HepG2 (cell line): ENCODE measurements around the gene CIAPIN1. TPM values are rescaled to one million over a fixed set of nuclear protein-coding genes. Genes with fewer than 3 reads are reported as not detected.
A peak's percentile ranks its signal among the peaks of the same experiment; 100 is the strongest.

ENCODE experiments used
- ATAC-seq: fragments of 200-7000 bp; cut with Tn5 transposase; 3 replicates; pipeline ENCODE4 v1.9.1; 2020; ENCODE audit warnings: mild to moderate bottlenecking, moderate library complexity
- BruUV-seq: library from RNA; stranded (reverse); fragments of 400-500 nt; replicated peaks from 2 replicates; lab custom pipeline; 2021; lab: Mats Ljungman, UMichigan
- CTCF ChIA-PET: fragments of 300-600 bp; formaldehyde crosslinking; extraction: SDS; loops from one replicate; lab custom pipeline; 2021; ENCODE audit warnings: low total read pairs, inconsistent platforms, low intra/inter-chr PET ratio; lab: Yijun Ruan, JAX
- POLR2A ChIA-PET: fragments of 350-600 bp; sonication (Branson Sonifier 250); formaldehyde crosslinking; loops from one replicate; lab custom pipeline; 2020; ENCODE audit warnings: antibody characterized with exemption, inconsistent platforms; lab: Yijun Ruan, JAX
- DNase-seq: peaks from one replicate; pipeline ENCODE4 v3.0.0-alpha.2; 2015; ENCODE audit warnings: low spot score
- FAIRE-seq: peaks from 3 replicates; lab custom pipeline; 2011; peaks lifted over from hg19 to GRCh38; lab: Jason Lieb, UNC
- H2AFZ ChIP-seq: one replicate; pipeline ENCODE4 v1.6.1; 2011; ENCODE audit warnings: low read length, inconsistent platforms
- H3K27ac ChIP-seq: fragments of 300-600 bp; 3 replicates; pipeline ENCODE4 v1.8.0; 2011; ENCODE audit warnings: mixed run types, mild to moderate bottlenecking, mixed read lengths, low read length, inconsistent platforms; ENCODE audit not compliant: insufficient read depth; ENCODE audit errors: extremely low read length
- H3K27me3 ChIP-seq, 2 experiments: fragments of 200-600 bp in 1 of 2; 2 replicates in 1 of 2; 3 replicates in 1 of 2; pipeline versions ENCODE4 v1.6.0 to v1.8.0; 2011; ENCODE audit warnings: low read length in 2 of 2, mild to moderate bottlenecking in 2 of 2, moderate library complexity in 2 of 2, inconsistent platforms in 1 of 2; ENCODE audit not compliant: insufficient read depth in 2 of 2, control insufficient read depth in 1 of 2
- H3K36me3 ChIP-seq, 2 experiments: fragments of 200-600 bp in 1 of 2; replicated peaks in 1 of 2; 2 replicates in 1 of 2; 3 replicates in 1 of 2; pipeline versions ENCODE4 v1.5.1 to v1.8.0; 2011; ENCODE audit warnings: low read length in 2 of 2, inconsistent platforms in 1 of 2; ENCODE audit not compliant: insufficient read depth in 2 of 2, control insufficient read depth in 1 of 2
- H3K4me1 ChIP-seq: 2 replicates; pipeline ENCODE4 v1.5.1; 2012; ENCODE audit warnings: low read length, inconsistent platforms; ENCODE audit not compliant: insufficient read depth
- H3K4me2 ChIP-seq: 2 replicates; pipeline ENCODE4 v1.6.0; 2011; ENCODE audit warnings: low read depth, low read length, inconsistent platforms
- H3K4me3 ChIP-seq, 3 experiments: fragments of 200-600 bp in 1 of 3; sonication (generic), shearing (Covaris generic) in 1 of 3; replicated peaks in 1 of 3; 2 replicates each; pipeline ENCODE4 v1.5.1; 2011 to 2016; ENCODE audit warnings: low read length in 3 of 3, inconsistent platforms in 2 of 3, low read depth in 2 of 3, mild to moderate bottlenecking in 2 of 3, control low read depth in 1 of 3, mixed read lengths in 1 of 3; ENCODE audit not compliant: insufficient read depth in 1 of 3
- H3K79me2 ChIP-seq: one replicate; pipeline ENCODE4 v1.6.1; 2011; ENCODE audit warnings: low read length, inconsistent platforms; ENCODE audit not compliant: insufficient read depth
- H3K9ac ChIP-seq: 2 replicates; pipeline ENCODE4 v1.6.0; 2011; ENCODE audit warnings: mild to moderate bottlenecking, low read depth, low read length, inconsistent platforms; ENCODE audit not compliant: insufficient read depth
- H3K9me3 ChIP-seq: 2 replicates; pipeline ENCODE4 v1.5.1; 2012; ENCODE audit warnings: mild to moderate bottlenecking, low read length
- H4K20me1 ChIP-seq: 2 replicates; pipeline ENCODE4 v1.6.0; 2011; ENCODE audit warnings: inconsistent platforms, mild to moderate bottlenecking, low read length, moderate library complexity; ENCODE audit not compliant: insufficient read depth
- AGO2 ChIP-seq: fragments of 200-400 bp; formaldehyde crosslinking; optimal IDR thresholded peaks from 2 replicates; pipeline ENCODE3; 2017; ENCODE audit warnings: mild to moderate bottlenecking, low read depth, low read length, moderate library complexity
- ATF4 ChIP-seq, 2 experiments: fragments of 450-650 bp in 1 of 2; sonication (generic) in 1 of 2; formaldehyde crosslinking; IDR thresholded peaks; 2 replicates each; pipeline versions ENCODE4 v1.5.0 to v1.8.0; 2020 to 2022; ENCODE audit warnings: mild to moderate bottlenecking in 1 of 2, missing genetic modification reagents in 1 of 2
- HOXA5 ChIP-seq: sonication (generic); formaldehyde crosslinking; IDR thresholded peaks from 2 replicates; pipeline ENCODE4 v1.4.0; 2020; ENCODE audit warnings: missing genetic modification reagents
- KDM5B ChIP-seq: sonication (generic); formaldehyde crosslinking; IDR thresholded peaks from 2 replicates; pipeline ENCODE4 v1.4.0; 2020; ENCODE audit warnings: missing genetic modification reagents, mild to moderate bottlenecking, borderline replicate concordance
- MTF1 ChIP-seq: sonication (generic); formaldehyde crosslinking; IDR thresholded peaks from 2 replicates; pipeline ENCODE4 v1.5.0; 2020; ENCODE audit warnings: missing genetic modification reagents
- RBFOX2 ChIP-seq: fragments of 200-400 bp; formaldehyde crosslinking; IDR thresholded peaks from 2 replicates; pipeline ENCODE4 v1.6.1; 2017; ENCODE audit warnings: low read depth, mild to moderate bottlenecking, low read length
- REL ChIP-seq: sonication (generic); formaldehyde crosslinking; conservative IDR thresholded peaks from 2 replicates; pipeline ENCODE4 v1.8.0; 2022; ENCODE audit warnings: mild to moderate bottlenecking, missing genetic modification reagents, moderate library complexity
- YEATS2 ChIP-seq: sonication (generic); formaldehyde crosslinking; IDR thresholded peaks from 2 replicates; pipeline ENCODE4 v1.4.0; 2020; ENCODE audit warnings: missing genetic modification reagents, borderline replicate concordance
- ZBTB21 ChIP-seq: sonication (generic); formaldehyde crosslinking; IDR thresholded peaks from 2 replicates; pipeline ENCODE4 v1.4.0; 2020; ENCODE audit warnings: missing genetic modification reagents
- ZMYM3 ChIP-seq: sonication (generic); formaldehyde crosslinking; IDR thresholded peaks from 2 replicates; pipeline ENCODE4 v1.5.1; 2020; ENCODE audit warnings: mild to moderate bottlenecking, missing genetic modification reagents
- ZNF431 ChIP-seq: sonication (generic); formaldehyde crosslinking; IDR thresholded peaks from 2 replicates; pipeline ENCODE4 v1.9.0; 2022; ENCODE audit warnings: missing genetic modification reagents, low read depth, mild to moderate bottlenecking, borderline replicate concordance
- ZNF850 ChIP-seq: sonication (generic); formaldehyde crosslinking; conservative IDR thresholded peaks from 2 replicates; pipeline ENCODE4 v1.9.0; 2021; ENCODE audit warnings: mild to moderate bottlenecking, missing genetic modification reagents
- WGBS: methylation state at CpG from one replicate; pipeline ENCODE4 v1.1.6; 2017; ENCODE audit warnings: low lambda C conversion rate; 5-methylcytosine and 5-hydroxymethylcytosine counted together
- in situ Hi-C: cut with HindIII; loops from 2 replicates; pipeline ENCODE4 v1.10.0; 2017; ENCODE audit warnings: low pct_unique_long_range_greater_than_20kb; ENCODE audit not compliant: extremely low pct_ligation_motif_present
- intact Hi-C: fragments of 100-400 bp; cut with micrococcal nuclease; formaldehyde crosslinking; loops from one replicate; pipeline ENCODE4 v1.10.0; 2022; ENCODE audit not compliant: unreplicated experiment
- polyA plus RNA-seq, 8 experiments: library from polyadenylated mRNA; depleted of rRNA in 3 of 8; stranded (reverse) in 7 of 8; unstranded in 1 of 8; fragments of >200 nt; fragmentation: Illumina TruSeq in 4 of 8; extraction: Trizol in 4 of 8; gene quantifications; 2 replicates each; pipeline versions ENCODE4 v1.2.1 to v1.2.3, GENCODE V29; 2011 to 2016; ENCODE audit warnings: low read depth in 4 of 8, missing spikeins in 1 of 8, mixed read lengths in 1 of 8; ENCODE audit not compliant: insufficient read depth in 1 of 8
- total RNA-seq, 5 experiments: library from RNA; depleted of rRNA; stranded (reverse); fragments of >200 nt; fragmentation: Illumina TruSeq; extraction: Trizol; gene quantifications; 2 replicates each; pipeline ENCODE4 v1.2.3, GENCODE V29; 2016; ENCODE audit warnings: low read depth in 1 of 5
- TF ChIP-seq, protein P1 (sequence below): sonication (generic); formaldehyde crosslinking; IDR thresholded peaks from 2 replicates; pipeline ENCODE4 v1.9.0; 2021; ENCODE audit warnings: missing genetic modification reagents, mild to moderate bottlenecking, borderline replicate concordance
- TF ChIP-seq, protein P2 (sequence below), 2 experiments: sonication (generic) in 1 of 2; formaldehyde crosslinking in 1 of 2; IDR thresholded peaks; 2 replicates each; pipeline versions ENCODE4 v1.5.1 to v1.6.1; 2011 to 2020; ENCODE audit warnings: borderline replicate concordance in 1 of 2, low read depth in 1 of 2, low read length in 1 of 2, mild to moderate bottlenecking in 1 of 2, missing genetic modification reagents in 1 of 2, moderate library complexity in 1 of 2

Gene CIAPIN1
- total and polyA plus RNA-seq, 2 of the 13 experiments (the other 11 are each of a cell fraction or from before 2014, with no cell fraction given), result 69.3 to 89.7 TPM

- TF ChIP-seq, protein P1, sequence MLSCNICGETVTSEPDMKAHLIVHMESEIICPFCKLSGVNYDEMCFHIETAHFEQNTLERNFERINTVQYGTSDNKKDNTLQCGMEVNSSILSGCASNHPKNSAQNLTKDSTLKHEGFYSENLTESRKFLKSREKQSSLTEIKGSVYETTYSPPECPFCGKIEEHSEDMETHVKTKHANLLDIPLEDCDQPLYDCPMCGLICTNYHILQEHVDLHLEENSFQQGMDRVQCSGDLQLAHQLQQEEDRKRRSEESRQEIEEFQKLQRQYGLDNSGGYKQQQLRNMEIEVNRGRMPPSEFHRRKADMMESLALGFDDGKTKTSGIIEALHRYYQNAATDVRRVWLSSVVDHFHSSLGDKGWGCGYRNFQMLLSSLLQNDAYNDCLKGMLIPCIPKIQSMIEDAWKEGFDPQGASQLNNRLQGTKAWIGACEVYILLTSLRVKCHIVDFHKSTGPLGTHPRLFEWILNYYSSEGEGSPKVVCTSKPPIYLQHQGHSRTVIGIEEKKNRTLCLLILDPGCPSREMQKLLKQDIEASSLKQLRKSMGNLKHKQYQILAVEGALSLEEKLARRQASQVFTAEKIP (CRISPR knock-in tag), result no peak
- TF ChIP-seq YEATS2 (CRISPR knock-in tag) (no peak), ZMYM3 (CRISPR knock-in tag) (peak; percentile 58; the same call in 1 of the 2 replicates), MTF1 (CRISPR knock-in tag) (0 out of 2 replicates have a peak, but pooled peaks have one; percentile 26), RBFOX2 (peak; percentile 47; the same call in 1 of the 2 replicates)
Measured at GRCh38 chr16:57380671-57381462, 66.3 kb downstream of the CIAPIN1 start (continued).

DNA sequence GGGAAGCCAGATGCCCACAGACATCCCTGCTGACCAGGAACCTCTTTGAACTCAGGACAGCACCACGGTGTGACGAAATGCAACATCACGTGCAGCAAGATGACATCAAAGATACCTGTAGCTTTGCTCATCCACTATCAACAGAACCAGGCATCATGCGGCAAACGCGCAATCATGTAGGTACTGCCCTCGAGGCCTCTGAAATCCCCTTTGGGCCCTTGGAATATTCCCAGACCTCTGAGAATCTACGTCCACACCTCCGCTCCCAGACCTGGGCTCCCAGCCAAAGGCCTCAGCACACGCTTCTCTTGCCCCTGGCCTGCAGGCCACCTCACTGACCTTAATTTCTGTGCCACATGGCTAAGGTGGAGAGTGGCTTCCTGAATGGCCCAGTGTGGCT, 67.6 kb downstream of the CIAPIN1 start:
- peaks cover 65% of the 10 kb centered on the region for H3K4me1 ChIP-seq
- POLR2A ChIA-PET, result no interaction called here
- peaks cover 9% of the 10 kb centered on the region; the same call in 1 of the 2 replicates for H4K20me1 ChIP-seq
- H3K4me2 ChIP-seq, result no peak overlapping the region
- WGBS, result 92% methylated on average over 9 of the region's 10 CpGs
- peaks cover 38% of the 10 kb centered on the region for H3K79me2 ChIP-seq
- H3K9me3 ChIP-seq, result no peaks in the 10 kb centered on the region
- BruUV-seq, result no TSS peak
- FAIRE-seq (no peak), DNase-seq (no peak), ATAC-seq (no peak)
- H3K36me3 ChIP-seq, result peaks cover 35 to 59% of the 10 kb centered on the region in 2 experiments
- no peak overlapping the region for H3K9ac ChIP-seq
- CTCF ChIA-PET, result no interaction called here
- H2AFZ ChIP-seq, result no peak overlapping the region
- no peak overlapping the region for H3K4me3 ChIP-seq
- intact Hi-C loops, result no loop called here
- H3K27ac ChIP-seq, result no peak overlapping the region
- no peaks in the 10 kb centered on the region for H3K27me3 ChIP-seq
- in situ Hi-C loops, result no loop called here
- TF ChIP-seq REL, result no peak
- TF ChIP-seq, protein P2, sequence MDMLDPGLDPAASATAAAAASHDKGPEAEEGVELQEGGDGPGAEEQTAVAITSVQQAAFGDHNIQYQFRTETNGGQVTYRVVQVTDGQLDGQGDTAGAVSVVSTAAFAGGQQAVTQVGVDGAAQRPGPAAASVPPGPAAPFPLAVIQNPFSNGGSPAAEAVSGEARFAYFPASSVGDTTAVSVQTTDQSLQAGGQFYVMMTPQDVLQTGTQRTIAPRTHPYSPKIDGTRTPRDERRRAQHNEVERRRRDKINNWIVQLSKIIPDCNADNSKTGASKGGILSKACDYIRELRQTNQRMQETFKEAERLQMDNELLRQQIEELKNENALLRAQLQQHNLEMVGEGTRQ (IDR thresholded peaks at IDR 0.05; ENCODE audit: low read depth, low read length), result no peak
- TF ChIP-seq, protein P2 (CRISPR knock-in tag; IDR thresholded peaks at IDR 0.05; ENCODE audit: borderline replicate concordance), result no peak
- TF ChIP-seq ZNF850 (CRISPR knock-in tag), result no peak
- TF ChIP-seq KDM5B (CRISPR knock-in tag), result 0 out of 2 replicates have a peak, but pooled peaks have one; percentile 39
- no peak for TF ChIP-seq HOXA5 (CRISPR knock-in tag)
- peak; percentile 56; the same call in 1 of the 2 replicates for TF ChIP-seq ZBTB21 (CRISPR knock-in tag)
- TF ChIP-seq AGO2, result peak; percentile 40
- no peak for TF ChIP-seq ZNF431 (CRISPR knock-in tag)
- TF ChIP-seq ATF4 (CRISPR knock-in tag; IDR thresholded peaks at IDR 0.05), result no peak
